ENCODE results near the gene PRRT1. TPM values are rescaled to one million over a fixed set of nuclear protein-coding genes. Genes with fewer than 3 reads are reported as not detected.
A peak's percentile ranks its signal among the peaks of the same experiment; 100 is the strongest.

PRRT1 gene
- total and polyA plus RNA-seq, 8 donors = 0.18 to 6.0 (median 1.4) TPM; not detected in 2

- Histone ChIP-seq H3K9me3 (no peaks in the 10 kb centered on the region), H3K36me3 (no peaks in the 10 kb centered on the region), H3K4me3 (no peak overlapping the region), H3K27me3 (no peaks in the 10 kb centered on the region), H3K27ac (no peak overlapping the region), H3K4me1 (peaks cover 20 to 30% (median 24%) of the 10 kb centered on the region in 4 donors)
- TF ChIP-seq POLR2A (IDR thresholded peaks at IDR 0.05) = no peak
- TF ChIP-seq EP300 (IDR thresholded peaks at IDR 0.05) = no peak
- no peak for TF ChIP-seq POLR2AphosphoS5 (IDR thresholded peaks at IDR 0.05)
- no peak for TF ChIP-seq CTCF (IDR thresholded peaks at IDR 0.05)
- intact Hi-C loops (cut with DNase I; ENCODE audit: low total_unique reads) = no loop called here
- DNase-seq = no peak
Measured at GRCh38 chr6:32132110-32132509, 19.6 kb downstream of the PRRT1 start.

- H3K4me1 ChIP-seq = peaks cover 26 to 36% (median 30%) of the 10 kb centered on the region in 4 donors
Measured at GRCh38 chr6:32131439-32131948, 20.2 kb downstream of the PRRT1 start.

GRCh38 chr6:32129297-32130088 is 22.2 kb downstream of the PRRT1 start:
- H3K36me3 ChIP-seq = peaks cover 6 to 26% (median 21%) of the 10 kb centered on the region in 4 donors
- 22 to 29% (median 28%) methylated on average over 22 of the region's 22 CpGs for WGBS, 5 donors
- H3K9me3 ChIP-seq = no peaks in the 10 kb centered on the region
- peak overlapping the region; percentile 45 to 86 (median 66) for H3K4me3 ChIP-seq
- H3K4me1 ChIP-seq = peaks cover 26 to 51% (median 40%) of the 10 kb centered on the region in 4 donors
- H3K27ac ChIP-seq = peak overlapping the region; percentile 85 to 95 (median 92)
- TF ChIP-seq CTCF (IDR thresholded peaks at IDR 0.05) = no peak
- no peak for DNase-seq
- intact Hi-C loops (cut with DNase I; ENCODE audit: low total_unique reads) = no loop called here
- H3K27me3 ChIP-seq = no peaks in the 10 kb centered on the region

More at GRCh38 chr6:32131439-32131948, 20.2 kb downstream of the PRRT1 start:
- intact Hi-C loops (cut with DNase I; ENCODE audit: low total_unique reads) = no loop called here
- H3K9me3 ChIP-seq = no peaks in the 10 kb centered on the region
- DNase-seq = no peak
- no peak overlapping the region for H3K27ac ChIP-seq
- H3K36me3 ChIP-seq = peaks cover 0 to 6% (median under 1%) of the 10 kb centered on the region in 4 donors
- H3K27me3 ChIP-seq = no peaks in the 10 kb centered on the region
- no peak for TF ChIP-seq POLR2A (IDR thresholded peaks at IDR 0.05)
- no peak for TF ChIP-seq POLR2AphosphoS5 (IDR thresholded peaks at IDR 0.05)
- no peak for TF ChIP-seq EP300 (IDR thresholded peaks at IDR 0.05)
- 82 to 87% (median 84%) methylated on average over 14 of the region's 14 CpGs for WGBS, 5 donors
- no peak overlapping the region for H3K4me3 ChIP-seq

- intact Hi-C loops (cut with DNase I; ENCODE audit: low total_unique reads) = no loop called here
- peak overlapping the region; percentile 85 to 95 (median 92) for H3K27ac ChIP-seq
- WGBS, 5 donors = 83 to 86% (median 85%) methylated on average over 13 of the region's 13 CpGs
Measured at GRCh38 chr6:32128751-32129296, 22.9 kb downstream of the PRRT1 start.

More at GRCh38 chr6:32128751-32129296, 22.9 kb downstream of the PRRT1 start:
- no peak for DNase-seq
- Histone ChIP-seq H3K27me3 (no peaks in the 10 kb centered on the region), H3K4me3 (peak overlapping the region; percentile 45 to 86 (median 66)), H3K4me1 (peaks cover 26 to 56% (median 43%) of the 10 kb centered on the region in 4 donors), H3K36me3 (peaks cover 13 to 32% (median 27%) of the 10 kb centered on the region in 4 donors), H3K9me3 (no peaks in the 10 kb centered on the region)
- TF ChIP-seq EP300 (IDR thresholded peaks at IDR 0.05) = no peak
- no peak for TF ChIP-seq POLR2A (IDR thresholded peaks at IDR 0.05)
- TF ChIP-seq CTCF (IDR thresholded peaks at IDR 0.05) = no peak
- TF ChIP-seq POLR2AphosphoS5 (IDR thresholded peaks at IDR 0.05) = no peak

Data from stomach (tissue), 9 donors.